ENCODE results near the gene PRKCB.

Gene PRKCB

DNA sequence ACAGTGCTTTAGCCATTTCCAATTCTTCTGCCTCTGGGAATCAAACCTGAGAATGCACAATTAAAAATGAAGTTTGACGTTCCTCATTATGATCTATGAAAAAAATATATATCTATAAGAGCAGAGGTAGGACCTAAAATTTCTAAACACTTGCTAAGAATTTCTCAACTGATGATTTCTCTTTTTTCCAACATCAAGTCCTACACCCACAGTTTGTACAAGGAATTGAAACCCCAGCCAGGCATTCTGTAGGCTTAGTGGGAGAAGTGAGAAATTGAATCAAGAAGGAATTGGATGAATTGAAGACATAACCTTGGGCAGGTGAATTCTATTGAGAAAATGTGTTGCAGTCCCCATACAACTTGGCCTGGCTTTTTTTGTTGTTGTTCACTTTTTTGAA, 423.0 kb downstream of the PRKCB start:
- DNase-seq = no peak

- no peak for DNase-seq
Observed at GRCh38 chr16:24262816-24263215, 427.0 kb downstream of the PRKCB start.

Measured in NCI-H446 treated with DMSO at 0.1 percent for 48 hours (cell line).